Glutamatergic neuron (in vitro differentiated cells): Measurements from ENCODE around the gene METTL8. TPM values are rescaled to one million over a fixed set of nuclear protein-coding genes. Genes with fewer than 3 reads are reported as not detected.

ENCODE experiments used
- DNase-seq: peaks from one replicate; pipeline ENCODE4 v3.0.0; 2022
- H3K27ac Mint-ChIP-seq: one replicate; pipeline ENCODE4 v1.8.0; 2020; ENCODE audit warnings: mild to moderate bottlenecking, mixed read lengths, inconsistent platforms; ENCODE audit not compliant: unreplicated experiment
- H3K27me3 Mint-ChIP-seq: one replicate; pipeline ENCODE4 v1.8.0; 2020; ENCODE audit warnings: mild to moderate bottlenecking, moderate library complexity, mixed read lengths, inconsistent platforms; ENCODE audit not compliant: unreplicated experiment
- H3K36me3 Mint-ChIP-seq: one replicate; pipeline ENCODE4 v1.8.0; 2020; ENCODE audit warnings: mild to moderate bottlenecking, mixed read lengths, inconsistent platforms; ENCODE audit not compliant: unreplicated experiment
- H3K4me1 Mint-ChIP-seq: one replicate; pipeline ENCODE4 v1.8.0; 2020; ENCODE audit warnings: mild to moderate bottlenecking, low read depth, mixed read lengths, inconsistent platforms; ENCODE audit not compliant: unreplicated experiment
- H3K4me3 Mint-ChIP-seq: one replicate; pipeline ENCODE4 v1.8.0; 2020; ENCODE audit warnings: mild to moderate bottlenecking, mixed read lengths, inconsistent platforms; ENCODE audit not compliant: unreplicated experiment
- H3K9me3 Mint-ChIP-seq: one replicate; pipeline ENCODE4 v1.8.0; 2020; ENCODE audit warnings: mild to moderate bottlenecking, moderate library complexity, mixed read lengths, inconsistent platforms; ENCODE audit not compliant: unreplicated experiment
- total RNA-seq: library from RNA; stranded (reverse); fragmentation: NEBNext Ultra II Directional; extraction: Animal tissue kit (Norgen Biotek cat#: 25700); gene quantifications from one replicate; pipeline ENCODE4 v1.2.1, GENCODE V29; 2021; ENCODE audit not compliant: unreplicated experiment
- TF ChIP-seq, protein P1 (sequence below): fragments of 200-600 bp; sonication (generic); IDR thresholded peaks from one replicate; pipeline ENCODE4 v1.5.0; 2021; ENCODE audit not compliant: partially characterized antibody, unreplicated experiment

The METTL8 gene
- total RNA-seq, 1 donor from 2014 or later, result 10.9 TPM

DNA sequence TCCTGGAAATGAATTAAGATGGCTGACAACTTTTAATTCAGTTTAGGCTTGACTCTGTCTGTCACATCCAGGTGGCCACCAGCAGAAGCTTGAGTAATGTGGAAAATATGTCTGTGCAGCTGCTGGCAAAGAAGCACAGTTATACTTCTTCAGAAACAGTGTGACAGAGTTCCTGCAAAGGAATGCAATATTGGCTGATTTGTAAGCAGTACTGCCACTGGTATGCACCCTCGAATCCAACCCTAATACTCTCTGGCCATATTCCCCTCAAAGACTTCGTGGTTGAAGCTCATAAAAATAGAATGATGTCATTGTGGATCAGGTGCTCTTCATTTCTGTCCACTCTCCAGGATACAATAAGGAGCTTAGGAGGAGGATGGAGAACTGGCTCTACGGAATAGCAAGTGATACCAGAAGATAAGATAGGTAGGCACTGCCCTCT is 86.2 kb downstream of the METTL8 start:
- no peak for DNase-seq
- Mint-ChIP-seq H3K36me3 (no peaks in the 10 kb centered on the region), H3K4me3 (no peak overlapping the region), H3K27ac (no peak overlapping the region), H3K27me3 (no peaks in the 10 kb centered on the region), H3K4me1 (peaks cover 3% of the 10 kb centered on the region), H3K9me3 (peaks cover 1% of the 10 kb centered on the region)
- TF ChIP-seq, protein P1, sequence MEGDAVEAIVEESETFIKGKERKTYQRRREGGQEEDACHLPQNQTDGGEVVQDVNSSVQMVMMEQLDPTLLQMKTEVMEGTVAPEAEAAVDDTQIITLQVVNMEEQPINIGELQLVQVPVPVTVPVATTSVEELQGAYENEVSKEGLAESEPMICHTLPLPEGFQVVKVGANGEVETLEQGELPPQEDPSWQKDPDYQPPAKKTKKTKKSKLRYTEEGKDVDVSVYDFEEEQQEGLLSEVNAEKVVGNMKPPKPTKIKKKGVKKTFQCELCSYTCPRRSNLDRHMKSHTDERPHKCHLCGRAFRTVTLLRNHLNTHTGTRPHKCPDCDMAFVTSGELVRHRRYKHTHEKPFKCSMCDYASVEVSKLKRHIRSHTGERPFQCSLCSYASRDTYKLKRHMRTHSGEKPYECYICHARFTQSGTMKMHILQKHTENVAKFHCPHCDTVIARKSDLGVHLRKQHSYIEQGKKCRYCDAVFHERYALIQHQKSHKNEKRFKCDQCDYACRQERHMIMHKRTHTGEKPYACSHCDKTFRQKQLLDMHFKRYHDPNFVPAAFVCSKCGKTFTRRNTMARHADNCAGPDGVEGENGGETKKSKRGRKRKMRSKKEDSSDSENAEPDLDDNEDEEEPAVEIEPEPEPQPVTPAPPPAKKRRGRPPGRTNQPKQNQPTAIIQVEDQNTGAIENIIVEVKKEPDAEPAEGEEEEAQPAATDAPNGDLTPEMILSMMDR, result no peak

DNA sequence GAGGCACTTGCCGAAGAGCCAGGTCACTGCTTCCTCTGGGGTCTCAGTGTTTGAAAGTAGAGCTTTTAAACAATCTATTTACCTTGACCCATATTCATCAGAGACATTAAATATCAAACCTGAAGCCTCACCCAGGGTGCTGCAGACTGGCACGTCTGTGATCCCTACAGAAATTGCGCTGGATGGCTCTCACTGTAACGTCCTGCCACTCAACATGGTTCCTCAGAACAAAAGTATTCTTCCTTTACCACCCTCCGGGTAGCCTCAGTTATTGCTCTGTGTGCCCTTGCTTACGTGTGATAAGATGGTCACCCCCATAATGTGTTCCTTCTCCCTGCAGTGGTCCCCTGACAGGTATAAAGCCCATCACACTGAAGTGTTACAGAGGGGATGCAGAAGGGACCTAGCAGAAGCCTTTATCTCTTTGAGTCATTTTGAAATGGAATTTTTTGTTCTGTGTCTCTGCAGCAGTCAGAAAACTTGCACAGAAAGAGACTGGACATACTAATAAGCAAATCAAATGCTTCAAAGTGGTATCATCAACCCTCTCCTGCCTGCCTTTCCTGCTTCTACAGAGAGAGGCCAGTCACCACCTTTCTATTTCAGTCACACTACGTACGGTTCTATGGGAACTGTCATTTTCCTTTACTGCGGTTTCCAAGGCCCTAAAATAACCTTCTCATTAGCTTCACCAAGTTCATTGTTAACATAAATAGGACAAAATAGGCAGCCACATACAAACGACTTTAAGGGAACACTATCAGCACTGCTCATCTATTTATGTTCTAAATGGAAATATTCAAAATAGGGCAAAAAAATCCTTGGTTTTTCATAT is 86.8 kb downstream of the METTL8 start:
- Mint-ChIP-seq H3K27ac (no peak overlapping the region), H3K36me3 (no peaks in the 10 kb centered on the region), H3K27me3 (no peaks in the 10 kb centered on the region), H3K4me1 (peaks cover 3% of the 10 kb centered on the region), H3K4me3 (no peak overlapping the region), H3K9me3 (no peaks in the 10 kb centered on the region)
- TF ChIP-seq, protein P1, result no peak
- DNase-seq, result no peak

DNA sequence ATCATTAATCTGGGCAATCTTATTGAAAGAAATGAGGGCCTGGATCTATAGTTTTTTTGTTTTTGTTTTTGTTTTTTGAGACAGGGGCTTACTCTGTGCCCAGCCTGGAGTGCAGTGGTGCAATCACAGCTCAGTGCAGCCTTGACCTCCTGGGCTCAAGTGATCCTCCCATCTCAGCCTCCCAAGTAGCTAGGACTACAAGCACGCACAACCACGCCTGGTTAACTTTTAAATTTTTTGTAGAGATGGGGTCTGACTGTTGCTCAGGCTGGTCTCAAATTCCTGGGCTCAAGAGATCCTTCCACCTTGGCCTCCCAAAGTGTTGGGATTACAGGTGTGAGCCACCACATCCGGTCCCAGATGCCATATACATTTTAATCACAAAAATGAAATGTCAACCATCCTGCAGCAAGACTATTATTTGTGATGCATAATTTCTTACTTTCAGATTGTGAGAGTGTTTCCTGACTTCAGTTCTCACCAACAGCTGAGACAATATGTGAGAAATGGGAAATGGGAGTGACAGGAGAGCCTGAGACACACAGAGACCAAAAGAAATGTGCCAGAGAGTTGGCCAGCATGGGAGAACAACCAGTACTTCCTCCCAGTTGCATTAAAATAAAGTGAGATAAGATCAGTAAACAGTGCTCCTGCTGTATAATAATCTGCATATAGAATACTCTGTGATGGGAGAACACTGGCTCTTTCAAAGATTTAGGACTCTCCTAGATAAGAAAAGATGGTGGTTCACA is 87.6 kb downstream of the METTL8 start:
- Mint-ChIP-seq H3K27ac (no peak overlapping the region), H3K4me3 (no peak overlapping the region), H3K9me3 (no peaks in the 10 kb centered on the region), H3K27me3 (no peaks in the 10 kb centered on the region), H3K4me1 (peaks cover 3% of the 10 kb centered on the region), H3K36me3 (no peaks in the 10 kb centered on the region)
- DNase-seq, result no peak
- TF ChIP-seq, protein P1, result no peak

DNA sequence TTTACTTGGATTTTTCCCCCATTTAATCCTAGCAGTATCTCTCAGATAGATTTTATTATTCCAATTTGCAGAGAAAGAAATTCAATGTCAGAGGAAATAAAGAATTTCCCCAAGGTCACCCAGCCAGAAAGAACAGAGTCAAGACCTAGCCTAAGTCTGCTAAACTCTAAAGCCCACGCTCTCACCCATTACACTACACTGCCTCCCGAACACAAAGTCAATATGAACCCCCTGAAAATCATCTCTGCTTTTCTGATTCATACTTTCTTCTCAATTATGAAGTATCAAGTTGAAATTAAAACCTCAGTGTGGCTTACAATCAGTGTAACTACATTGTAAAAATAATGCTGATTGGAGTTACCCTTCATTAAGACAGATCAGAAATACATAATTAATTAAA is 89.6 kb downstream of the METTL8 start:
- H3K9me3 Mint-ChIP-seq, result no peaks in the 10 kb centered on the region
- H3K36me3 Mint-ChIP-seq, result no peaks in the 10 kb centered on the region
- TF ChIP-seq, protein P1, result no peak
- no peak overlapping the region for H3K27ac Mint-ChIP-seq
- H3K27me3 Mint-ChIP-seq, result no peaks in the 10 kb centered on the region
- DNase-seq, result no peak
- H3K4me1 Mint-ChIP-seq, result peaks cover 3% of the 10 kb centered on the region
- H3K4me3 Mint-ChIP-seq, result no peak overlapping the region

GRCh38 chr2:171342067-171342413 is 91.8 kb downstream of the METTL8 start:
- no peaks in the 10 kb centered on the region for H3K4me1 Mint-ChIP-seq
- H3K9me3 Mint-ChIP-seq, result no peaks in the 10 kb centered on the region
- no peak for DNase-seq
- H3K27ac Mint-ChIP-seq, result no peak overlapping the region
- H3K36me3 Mint-ChIP-seq, result no peaks in the 10 kb centered on the region
- H3K27me3 Mint-ChIP-seq, result no peaks in the 10 kb centered on the region
- TF ChIP-seq, protein P1, result no peak
- H3K4me3 Mint-ChIP-seq, result no peak overlapping the region
